Neural progenitor cell (in vitro differentiated cells): ENCODE measurements around the gene CERT1. TPM values are rescaled to one million over a fixed set of nuclear protein-coding genes. Genes with fewer than 3 reads are reported as not detected.

Source experiments
- DNase-seq: peaks from one replicate; pipeline ENCODE4 v3.0.0-alpha.2; 2016; ENCODE audit warnings: low spot score
- H2AFZ ChIP-seq: fragments of 200-600 bp; sonication (generic); replicated peaks from 2 replicates; pipeline ENCODE4 v1.6.1; 2016; ENCODE audit warnings: antibody characterized with exemption
- H3F3A ChIP-seq: fragments of 200-600 bp; sonication (generic); 2 replicates; pipeline ENCODE4 v1.6.1; 2016; ENCODE audit warnings: antibody characterized with exemption, low read depth
- H3K27ac ChIP-seq: fragments of 200-600 bp; sonication (generic); 2 replicates; pipeline ENCODE4 v1.5.1; 2016; ENCODE audit warnings: mild to moderate bottlenecking
- H3K27me3 ChIP-seq: fragments of 200-600 bp; sonication (generic); 2 replicates; pipeline ENCODE4 v1.6.1; 2016; ENCODE audit warnings: mild to moderate bottlenecking, moderate library complexity
- H3K36me3 ChIP-seq: fragments of 200-600 bp; sonication (generic); 2 replicates; pipeline ENCODE4 v1.5.1; 2016
- H3K4me1 ChIP-seq: fragments of 200-600 bp; sonication (generic); 2 replicates; pipeline ENCODE4 v1.6.1; 2016; ENCODE audit warnings: mixed run types
- H3K4me2 ChIP-seq: fragments of 200-600 bp; sonication (generic); 2 replicates; pipeline ENCODE4 v1.6.1; 2016
- H3K4me3 ChIP-seq: fragments of 200-600 bp; sonication (generic); 2 replicates; pipeline ENCODE4 v1.5.1; 2016
- H3K79me2 ChIP-seq: fragments of 200-600 bp; sonication (generic); 2 replicates; pipeline ENCODE4 v1.6.1; 2016; ENCODE audit warnings: low read depth
- H3K9ac ChIP-seq: fragments of 200-600 bp; sonication (generic); 2 replicates; pipeline ENCODE4 v1.6.1; 2016
- H3K9me3 ChIP-seq: fragments of 200-600 bp; sonication (generic); 2 replicates; pipeline ENCODE4 v1.5.1; 2016; ENCODE audit warnings: low read depth
- H4K20me1 ChIP-seq: fragments of 200-600 bp; sonication (generic); 2 replicates; pipeline ENCODE4 v1.6.1; 2016; ENCODE audit warnings: low read depth
- H3K27ac Mint-ChIP-seq: 3 replicates; pipeline ENCODE4 v1.8.0; 2021; ENCODE audit warnings: mixed read lengths
- H3K27me3 Mint-ChIP-seq: 2 replicates; pipeline ENCODE4 v1.8.0; 2022; ENCODE audit warnings: low read depth, mild to moderate bottlenecking, inconsistent platforms, moderate library complexity, mixed read lengths; ENCODE audit not compliant: insufficient read depth
- H3K36me3 Mint-ChIP-seq: 3 replicates; pipeline ENCODE4 v1.8.0; 2021; ENCODE audit warnings: mixed read lengths
- H3K4me1 Mint-ChIP-seq: 3 replicates; pipeline ENCODE4 v1.8.0; 2021; ENCODE audit warnings: mixed read lengths
- H3K4me3 Mint-ChIP-seq: 3 replicates; pipeline ENCODE4 v1.8.0; 2021; ENCODE audit warnings: mild to moderate bottlenecking, moderate library complexity, mixed read lengths
- H3K9me3 Mint-ChIP-seq: 3 replicates; pipeline ENCODE4 v1.8.0; 2020; ENCODE audit warnings: mixed read lengths
- EZH2 ChIP-seq: fragments of 200-600 bp; sonication (generic); IDR thresholded peaks from 2 replicates; pipeline ENCODE4 v1.6.1; 2017; ENCODE audit warnings: antibody characterized with exemption, mild to moderate bottlenecking, moderate library complexity
- EZH2phosphoT487 ChIP-seq: fragments of 200-600 bp; sonication (generic); IDR thresholded peaks from 2 replicates; pipeline ENCODE4 v1.6.1; 2017; ENCODE audit warnings: antibody characterized with exemption
- total RNA-seq: library from RNA; depleted of rRNA; stranded (reverse); fragments of >200 nt; gene quantifications from 2 replicates; pipeline ENCODE4 v1.2.3, GENCODE V29; 2015; ENCODE audit warnings: low replicate concordance
- TF ChIP-seq, protein P1 (sequence below): fragments of 200-600 bp; sonication (generic); IDR thresholded peaks from 2 replicates; pipeline ENCODE4 v1.5.1; 2017; ENCODE audit warnings: antibody characterized with exemption, mild to moderate bottlenecking

Gene CERT1
- total RNA-seq, 1 donor from 2014 or later, result 50.4 TPM

DNA sequence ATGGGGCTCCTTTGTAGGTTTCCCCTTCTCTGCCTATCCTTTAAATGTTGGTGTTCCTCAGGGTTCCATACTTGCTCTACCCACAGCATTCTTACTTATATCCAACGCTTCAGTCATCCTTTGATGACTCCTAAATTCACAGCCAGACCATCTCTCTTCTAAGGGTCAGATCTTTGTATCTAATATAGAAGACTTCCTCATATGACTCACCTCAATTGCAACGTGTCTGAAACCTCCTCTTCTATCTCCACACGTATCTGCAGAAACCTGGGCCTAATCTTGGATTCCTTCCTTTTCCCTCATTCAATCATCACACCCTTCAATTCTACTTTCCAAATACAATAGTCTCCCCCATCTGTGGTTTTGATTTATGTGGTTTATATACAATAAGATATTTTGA is 106.1 kb downstream of the CERT1 start:
- Histone ChIP-seq H3K9ac (no peak overlapping the region), H3F3A (no peaks in the 10 kb centered on the region), H3K27me3 (no peaks in the 10 kb centered on the region), H3K4me2 (no peak overlapping the region), H3K36me3 (no peaks in the 10 kb centered on the region), H2AFZ (no peak overlapping the region), H3K79me2 (no peaks in the 10 kb centered on the region), H4K20me1 (no peaks in the 10 kb centered on the region), H3K9me3 (no peaks in the 10 kb centered on the region), H3K27ac (no peak overlapping the region), H3K4me3 (no peak overlapping the region), H3K4me1 (no peaks in the 10 kb centered on the region)
- Mint-ChIP-seq H3K9me3 (no peaks in the 10 kb centered on the region), H3K27ac (no peak overlapping the region), H3K27me3 (no peaks in the 10 kb centered on the region), H3K36me3 (peaks cover 13% of the 10 kb centered on the region), H3K4me3 (no peak overlapping the region), H3K4me1 (no peaks in the 10 kb centered on the region)
- TF ChIP-seq EZH2, result no peak
- TF ChIP-seq, protein P1, sequence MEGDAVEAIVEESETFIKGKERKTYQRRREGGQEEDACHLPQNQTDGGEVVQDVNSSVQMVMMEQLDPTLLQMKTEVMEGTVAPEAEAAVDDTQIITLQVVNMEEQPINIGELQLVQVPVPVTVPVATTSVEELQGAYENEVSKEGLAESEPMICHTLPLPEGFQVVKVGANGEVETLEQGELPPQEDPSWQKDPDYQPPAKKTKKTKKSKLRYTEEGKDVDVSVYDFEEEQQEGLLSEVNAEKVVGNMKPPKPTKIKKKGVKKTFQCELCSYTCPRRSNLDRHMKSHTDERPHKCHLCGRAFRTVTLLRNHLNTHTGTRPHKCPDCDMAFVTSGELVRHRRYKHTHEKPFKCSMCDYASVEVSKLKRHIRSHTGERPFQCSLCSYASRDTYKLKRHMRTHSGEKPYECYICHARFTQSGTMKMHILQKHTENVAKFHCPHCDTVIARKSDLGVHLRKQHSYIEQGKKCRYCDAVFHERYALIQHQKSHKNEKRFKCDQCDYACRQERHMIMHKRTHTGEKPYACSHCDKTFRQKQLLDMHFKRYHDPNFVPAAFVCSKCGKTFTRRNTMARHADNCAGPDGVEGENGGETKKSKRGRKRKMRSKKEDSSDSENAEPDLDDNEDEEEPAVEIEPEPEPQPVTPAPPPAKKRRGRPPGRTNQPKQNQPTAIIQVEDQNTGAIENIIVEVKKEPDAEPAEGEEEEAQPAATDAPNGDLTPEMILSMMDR, result no peak
- no peak for TF ChIP-seq EZH2phosphoT487
- no peak for DNase-seq

GRCh38 chr5:75395277-75395676 is 116.2 kb downstream of the CERT1 start:
- H3K4me2 ChIP-seq, result no peak overlapping the region
- H3K9ac ChIP-seq, result no peak overlapping the region
- no peaks in the 10 kb centered on the region for H3K79me2 ChIP-seq
- Mint-ChIP-seq H3K27me3 (no peaks in the 10 kb centered on the region), H3K36me3 (peaks cover 6% of the 10 kb centered on the region), H3K27ac (no peak overlapping the region), H3K4me3 (no peak overlapping the region), H3K9me3 (no peaks in the 10 kb centered on the region), H3K4me1 (no peaks in the 10 kb centered on the region)
- no peak overlapping the region for H3K4me3 ChIP-seq
- H3K27me3 ChIP-seq, result no peaks in the 10 kb centered on the region
- no peaks in the 10 kb centered on the region for H3K4me1 ChIP-seq
- no peak overlapping the region for H3K27ac ChIP-seq
- H2AFZ ChIP-seq, result no peak overlapping the region
- no peaks in the 10 kb centered on the region for H4K20me1 ChIP-seq
- no peak for DNase-seq
- H3K9me3 ChIP-seq, result no peaks in the 10 kb centered on the region
- TF ChIP-seq EZH2phosphoT487 (no peak), EZH2 (no peak)
- TF ChIP-seq, protein P1, result no peak
- H3F3A ChIP-seq, result no peaks in the 10 kb centered on the region
- H3K36me3 ChIP-seq, result no peaks in the 10 kb centered on the region

- no peaks in the 10 kb centered on the region for H3K9me3 Mint-ChIP-seq
- Histone ChIP-seq H4K20me1 (no peaks in the 10 kb centered on the region), H3K79me2 (no peaks in the 10 kb centered on the region)
Measured at GRCh38 chr5:75389430-75389829, 122.0 kb downstream of the CERT1 start.

More at GRCh38 chr5:75389430-75389829, 122.0 kb downstream of the CERT1 start:
- Histone ChIP-seq H3K27me3 (no peaks in the 10 kb centered on the region), H3K9ac (no peak overlapping the region), H3K36me3 (peaks cover 5% of the 10 kb centered on the region), H2AFZ (no peak overlapping the region), H3K27ac (no peak overlapping the region), H3K4me2 (no peak overlapping the region), H3F3A (no peaks in the 10 kb centered on the region), H3K4me3 (no peak overlapping the region), H3K9me3 (no peaks in the 10 kb centered on the region), H3K4me1 (no peaks in the 10 kb centered on the region)
- H3K27me3 Mint-ChIP-seq, result no peaks in the 10 kb centered on the region
- H3K27ac Mint-ChIP-seq, result no peak overlapping the region
- DNase-seq, result no peak
- no peak for TF ChIP-seq EZH2
- TF ChIP-seq, protein P1, result no peak
- H3K36me3 Mint-ChIP-seq, result peaks cover 8% of the 10 kb centered on the region
- H3K4me1 Mint-ChIP-seq, result no peaks in the 10 kb centered on the region
- no peak overlapping the region for H3K4me3 Mint-ChIP-seq
